HepG2 (cell line): ENCODE measurements around the gene AURKA. TPM values are rescaled to one million over a fixed set of nuclear protein-coding genes. Genes with fewer than 3 reads are reported as not detected.

Source experiments
- EEA1 ChIP-seq: sonication (generic); formaldehyde crosslinking; IDR thresholded peaks from 2 replicates; pipeline ENCODE4 v1.5.1; 2020; ENCODE audit warnings: mild to moderate bottlenecking, missing genetic modification reagents, borderline replicate concordance
- FOSL1 ChIP-seq: sonication (generic); formaldehyde crosslinking; IDR thresholded peaks from 2 replicates; pipeline ENCODE4 v1.9.0; 2021; ENCODE audit warnings: missing genetic modification reagents, borderline replicate concordance
- HMG20B ChIP-seq: conservative IDR thresholded peaks from 2 replicates; pipeline ENCODE4 v1.6.1; 2016; ENCODE audit warnings: missing genetic modification reagents, missing compliant biosample characterization
- HOXA3 ChIP-seq: sonication (generic); formaldehyde crosslinking; IDR thresholded peaks from 2 replicates; pipeline ENCODE4 v1.5.0; 2020; ENCODE audit warnings: missing genetic modification reagents
- KMT2B ChIP-seq: IDR thresholded peaks from 2 replicates; pipeline ENCODE4 v1.6.1; 2016; ENCODE audit warnings: missing genetic modification reagents, missing compliant biosample characterization
- MAF1 ChIP-seq: sonication (generic); formaldehyde crosslinking; IDR thresholded peaks from 2 replicates; pipeline ENCODE4 v1.5.0; 2020; ENCODE audit warnings: missing genetic modification reagents, borderline replicate concordance
- MBNL3 ChIP-seq: fragments of 250-450 bp; sonication (Bioruptor Pico); conservative IDR thresholded peaks from 2 replicates; pipeline ENCODE4 v1.8.0; 2022; ENCODE audit warnings: mild to moderate bottlenecking, inconsistent platforms
- NONO ChIP-seq, 2 experiments: fragments of 450-650 bp in 1 of 2; sonication (generic) in 1 of 2; formaldehyde crosslinking in 1 of 2; IDR thresholded peaks in 1 of 2; conservative IDR thresholded peaks in 1 of 2; 2 replicates each; pipeline versions ENCODE4 v1.6.1 to v1.8.0; 2017 to 2022; ENCODE audit warnings: mild to moderate bottlenecking in 1 of 2, missing genetic modification reagents in 1 of 2, moderate library complexity in 1 of 2
- SAP130 ChIP-seq: IDR thresholded peaks from 2 replicates; pipeline ENCODE4 v1.6.1; 2016; ENCODE audit warnings: low read depth
- SMARCC2 ChIP-seq: fragments of 450-650 bp; IDR thresholded peaks from 2 replicates; pipeline ENCODE4 v1.6.1; 2017; ENCODE audit warnings: antibody characterized with exemption, mild to moderate bottlenecking
- SRSF4 ChIP-seq: fragments of 200-400 bp; formaldehyde crosslinking; IDR thresholded peaks from one replicate; pipeline ENCODE4 v1.6.1; 2018; ENCODE audit warnings: mild to moderate bottlenecking, low read depth, low read length, moderate library complexity; ENCODE audit not compliant: poor library complexity, severe bottlenecking
- ZNF33A ChIP-seq: sonication (generic); formaldehyde crosslinking; IDR thresholded peaks from 2 replicates; pipeline ENCODE4 v1.5.1; 2020; ENCODE audit warnings: missing genetic modification reagents, mild to moderate bottlenecking, moderate library complexity, borderline replicate concordance
- ZNF567 ChIP-seq: sonication (generic); formaldehyde crosslinking; IDR thresholded peaks from 2 replicates; pipeline ENCODE4 v1.8.1; 2023; ENCODE audit warnings: mild to moderate bottlenecking, missing genetic modification reagents, borderline replicate concordance
- polyA plus RNA-seq, 8 experiments: library from polyadenylated mRNA; depleted of rRNA in 3 of 8; stranded (reverse) in 7 of 8; unstranded in 1 of 8; fragments of >200 nt; fragmentation: Illumina TruSeq in 4 of 8; extraction: Trizol in 4 of 8; gene quantifications; 2 replicates each; pipeline versions ENCODE4 v1.2.1 to v1.2.3, GENCODE V29; 2011 to 2016; ENCODE audit warnings: low read depth in 4 of 8, missing spikeins in 1 of 8, mixed read lengths in 1 of 8; ENCODE audit not compliant: insufficient read depth in 1 of 8
- total RNA-seq, 5 experiments: library from RNA; depleted of rRNA; stranded (reverse); fragments of >200 nt; fragmentation: Illumina TruSeq; extraction: Trizol; gene quantifications; 2 replicates each; pipeline ENCODE4 v1.2.3, GENCODE V29; 2016; ENCODE audit warnings: low read depth in 1 of 5
- TF ChIP-seq, protein P1 (sequence below): sonication (generic); IDR thresholded peaks from 2 replicates; pipeline ENCODE4 v1.6.1; 2016; ENCODE audit warnings: low read depth, borderline replicate concordance
- TF ChIP-seq, protein P2 (sequence below): IDR thresholded peaks from 2 replicates; pipeline ENCODE4 v1.6.1; 2016; ENCODE audit warnings: low read depth, missing genetic modification reagents, missing compliant biosample characterization
- TF ChIP-seq, protein P3 (sequence below): sonication (generic); formaldehyde crosslinking; IDR thresholded peaks from 2 replicates; pipeline ENCODE4 v1.5.0; 2020; ENCODE audit warnings: mild to moderate bottlenecking, missing genetic modification reagents
- TF ChIP-seq, protein P4 (sequence below): sonication (generic); formaldehyde crosslinking; IDR thresholded peaks from 2 replicates; pipeline ENCODE4 v1.4.0; 2020; ENCODE audit warnings: missing genetic modification reagents

AURKA gene
- total and polyA plus RNA-seq, 2 of the 13 experiments (the other 11 are each of a cell fraction or from before 2014, with no cell fraction given), result 96.4 to 224 TPM

DNA sequence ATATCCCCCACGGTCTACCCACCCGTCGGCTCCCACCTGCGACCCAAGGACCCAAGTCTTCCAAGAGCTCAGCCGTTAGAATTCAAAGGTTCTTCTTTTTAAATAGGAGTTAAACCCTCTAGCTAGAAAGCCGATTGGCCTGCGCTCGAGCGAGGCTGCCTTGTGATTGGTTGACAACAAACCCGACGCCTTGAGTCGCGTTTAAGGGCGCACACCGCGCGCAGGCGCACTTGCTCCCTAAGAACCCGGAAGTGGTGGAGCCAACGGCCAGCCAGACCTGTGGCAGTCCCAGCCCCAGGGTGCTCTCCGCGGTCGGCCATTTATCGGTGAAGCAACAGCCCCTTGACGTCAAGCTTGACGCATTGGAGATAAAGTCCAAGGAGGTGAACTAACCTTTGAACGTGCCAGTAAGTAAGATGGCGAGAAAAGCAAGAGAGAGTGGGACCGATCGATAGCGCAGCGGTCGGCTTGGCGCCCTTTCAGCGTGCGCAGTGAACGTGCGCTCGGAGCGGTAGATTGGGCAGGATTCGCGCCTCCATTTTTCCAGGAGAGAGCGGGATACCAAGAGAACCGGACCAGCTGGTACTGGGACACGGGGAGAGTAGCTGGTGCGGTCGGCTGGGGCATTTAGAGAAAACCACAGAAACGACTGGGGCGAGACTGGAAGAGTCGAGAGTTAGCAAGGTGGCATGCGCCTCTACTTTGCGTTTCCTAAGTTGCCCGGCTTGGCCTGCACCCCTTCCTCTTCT is at the start of gene AURKA, which contains the start of gene CSTF1 (continued):
- TF ChIP-seq, protein P1, sequence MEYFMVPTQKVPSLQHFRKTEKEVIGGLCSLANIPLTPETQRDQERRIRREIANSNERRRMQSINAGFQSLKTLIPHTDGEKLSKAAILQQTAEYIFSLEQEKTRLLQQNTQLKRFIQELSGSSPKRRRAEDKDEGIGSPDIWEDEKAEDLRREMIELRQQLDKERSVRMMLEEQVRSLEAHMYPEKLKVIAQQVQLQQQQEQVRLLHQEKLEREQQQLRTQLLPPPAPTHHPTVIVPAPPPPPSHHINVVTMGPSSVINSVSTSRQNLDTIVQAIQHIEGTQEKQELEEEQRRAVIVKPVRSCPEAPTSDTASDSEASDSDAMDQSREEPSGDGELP, result peak; percentile 75
- TF ChIP-seq, protein P2, sequence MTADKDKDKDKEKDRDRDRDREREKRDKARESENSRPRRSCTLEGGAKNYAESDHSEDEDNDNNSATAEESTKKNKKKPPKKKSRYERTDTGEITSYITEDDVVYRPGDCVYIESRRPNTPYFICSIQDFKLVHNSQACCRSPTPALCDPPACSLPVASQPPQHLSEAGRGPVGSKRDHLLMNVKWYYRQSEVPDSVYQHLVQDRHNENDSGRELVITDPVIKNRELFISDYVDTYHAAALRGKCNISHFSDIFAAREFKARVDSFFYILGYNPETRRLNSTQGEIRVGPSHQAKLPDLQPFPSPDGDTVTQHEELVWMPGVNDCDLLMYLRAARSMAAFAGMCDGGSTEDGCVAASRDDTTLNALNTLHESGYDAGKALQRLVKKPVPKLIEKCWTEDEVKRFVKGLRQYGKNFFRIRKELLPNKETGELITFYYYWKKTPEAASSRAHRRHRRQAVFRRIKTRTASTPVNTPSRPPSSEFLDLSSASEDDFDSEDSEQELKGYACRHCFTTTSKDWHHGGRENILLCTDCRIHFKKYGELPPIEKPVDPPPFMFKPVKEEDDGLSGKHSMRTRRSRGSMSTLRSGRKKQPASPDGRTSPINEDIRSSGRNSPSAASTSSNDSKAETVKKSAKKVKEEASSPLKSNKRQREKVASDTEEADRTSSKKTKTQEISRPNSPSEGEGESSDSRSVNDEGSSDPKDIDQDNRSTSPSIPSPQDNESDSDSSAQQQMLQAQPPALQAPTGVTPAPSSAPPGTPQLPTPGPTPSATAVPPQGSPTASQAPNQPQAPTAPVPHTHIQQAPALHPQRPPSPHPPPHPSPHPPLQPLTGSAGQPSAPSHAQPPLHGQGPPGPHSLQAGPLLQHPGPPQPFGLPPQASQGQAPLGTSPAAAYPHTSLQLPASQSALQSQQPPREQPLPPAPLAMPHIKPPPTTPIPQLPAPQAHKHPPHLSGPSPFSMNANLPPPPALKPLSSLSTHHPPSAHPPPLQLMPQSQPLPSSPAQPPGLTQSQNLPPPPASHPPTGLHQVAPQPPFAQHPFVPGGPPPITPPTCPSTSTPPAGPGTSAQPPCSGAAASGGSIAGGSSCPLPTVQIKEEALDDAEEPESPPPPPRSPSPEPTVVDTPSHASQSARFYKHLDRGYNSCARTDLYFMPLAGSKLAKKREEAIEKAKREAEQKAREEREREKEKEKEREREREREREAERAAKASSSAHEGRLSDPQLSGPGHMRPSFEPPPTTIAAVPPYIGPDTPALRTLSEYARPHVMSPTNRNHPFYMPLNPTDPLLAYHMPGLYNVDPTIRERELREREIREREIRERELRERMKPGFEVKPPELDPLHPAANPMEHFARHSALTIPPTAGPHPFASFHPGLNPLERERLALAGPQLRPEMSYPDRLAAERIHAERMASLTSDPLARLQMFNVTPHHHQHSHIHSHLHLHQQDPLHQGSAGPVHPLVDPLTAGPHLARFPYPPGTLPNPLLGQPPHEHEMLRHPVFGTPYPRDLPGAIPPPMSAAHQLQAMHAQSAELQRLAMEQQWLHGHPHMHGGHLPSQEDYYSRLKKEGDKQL, result peak; percentile 75
- TF ChIP-seq SMARCC2 (no peak), NONO (IDR thresholded peaks at IDR 0.05) (no peak), NONO (CRISPR knock-in tag; conservative IDR thresholded peaks at IDR 0.05) (peak; percentile 100), HOXA3 (CRISPR knock-in tag) (peak; percentile 100), SAP130 (CRISPR knock-in tag) (peak; percentile 99), MAF1 (peak; percentile 98; the same call in 1 of the 2 replicates), MBNL3 (no peak), ZNF33A (CRISPR knock-in tag) (no peak), FOSL1 (CRISPR knock-in tag) (peak; percentile 37; the same call in 1 of the 2 replicates), KMT2B (peak; percentile 100), SRSF4 (no peak), EEA1 (peak; percentile 46; the same call in 1 of the 2 replicates), HMG20B (CRISPR knock-in tag) (peak; percentile 87), ZNF567 (peak; percentile 95; the same call in 1 of the 2 replicates)
- TF ChIP-seq, protein P3, sequence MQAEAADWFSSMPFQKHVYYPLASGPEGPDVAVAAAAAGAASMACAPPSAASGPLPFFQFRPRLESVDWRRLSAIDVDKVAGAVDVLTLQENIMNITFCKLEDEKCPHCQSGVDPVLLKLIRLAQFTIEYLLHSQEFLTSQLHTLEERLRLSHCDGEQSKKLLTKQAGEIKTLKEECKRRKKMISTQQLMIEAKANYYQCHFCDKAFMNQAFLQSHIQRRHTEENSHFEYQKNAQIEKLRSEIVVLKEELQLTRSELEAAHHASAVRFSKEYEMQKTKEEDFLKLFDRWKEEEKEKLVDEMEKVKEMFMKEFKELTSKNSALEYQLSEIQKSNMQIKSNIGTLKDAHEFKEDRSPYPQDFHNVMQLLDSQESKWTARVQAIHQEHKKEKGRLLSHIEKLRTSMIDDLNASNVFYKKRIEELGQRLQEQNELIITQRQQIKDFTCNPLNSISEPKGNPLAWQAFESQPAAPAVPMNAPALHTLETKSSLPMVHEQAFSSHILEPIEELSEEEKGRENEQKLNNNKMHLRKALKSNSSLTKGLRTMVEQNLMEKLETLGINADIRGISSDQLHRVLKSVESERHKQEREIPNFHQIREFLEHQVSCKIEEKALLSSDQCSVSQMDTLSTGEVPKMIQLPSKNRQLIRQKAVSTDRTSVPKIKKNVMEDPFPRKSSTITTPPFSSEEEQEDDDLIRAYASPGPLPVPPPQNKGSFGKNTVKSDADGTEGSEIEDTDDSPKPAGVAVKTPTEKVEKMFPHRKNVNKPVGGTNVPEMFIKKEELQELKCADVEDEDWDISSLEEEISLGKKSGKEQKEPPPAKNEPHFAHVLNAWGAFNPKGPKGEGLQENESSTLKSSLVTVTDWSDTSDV (CRISPR knock-in tag), result peak; percentile 98
- TF ChIP-seq, protein P4, sequence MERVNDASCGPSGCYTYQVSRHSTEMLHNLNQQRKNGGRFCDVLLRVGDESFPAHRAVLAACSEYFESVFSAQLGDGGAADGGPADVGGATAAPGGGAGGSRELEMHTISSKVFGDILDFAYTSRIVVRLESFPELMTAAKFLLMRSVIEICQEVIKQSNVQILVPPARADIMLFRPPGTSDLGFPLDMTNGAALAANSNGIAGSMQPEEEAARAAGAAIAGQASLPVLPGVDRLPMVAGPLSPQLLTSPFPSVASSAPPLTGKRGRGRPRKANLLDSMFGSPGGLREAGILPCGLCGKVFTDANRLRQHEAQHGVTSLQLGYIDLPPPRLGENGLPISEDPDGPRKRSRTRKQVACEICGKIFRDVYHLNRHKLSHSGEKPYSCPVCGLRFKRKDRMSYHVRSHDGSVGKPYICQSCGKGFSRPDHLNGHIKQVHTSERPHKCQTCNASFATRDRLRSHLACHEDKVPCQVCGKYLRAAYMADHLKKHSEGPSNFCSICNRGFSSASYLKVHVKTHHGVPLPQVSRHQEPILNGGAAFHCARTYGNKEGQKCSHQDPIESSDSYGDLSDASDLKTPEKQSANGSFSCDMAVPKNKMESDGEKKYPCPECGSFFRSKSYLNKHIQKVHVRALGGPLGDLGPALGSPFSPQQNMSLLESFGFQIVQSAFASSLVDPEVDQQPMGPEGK (CRISPR knock-in tag), result peak; percentile 59
